Neural crest cell (in vitro differentiated cells): Measurements from ENCODE around the gene AMPD3. TPM values are rescaled to one million over a fixed set of nuclear protein-coding genes. Genes with fewer than 3 reads are reported as not detected.

ENCODE experiments used
- DNase-seq: peaks from one replicate; pipeline ENCODE4 v3.0.0; 2021; ENCODE audit warnings: low read depth, mixed read lengths, low spot score
- H3K27ac Mint-ChIP-seq: one replicate; pipeline ENCODE4 v1.8.0; 2021; ENCODE audit warnings: mild to moderate bottlenecking, mixed read lengths; ENCODE audit not compliant: unreplicated experiment
- H3K27me3 Mint-ChIP-seq: 2 replicates; pipeline ENCODE4 v1.8.0; 2021; ENCODE audit warnings: low read depth, mild to moderate bottlenecking, mixed read lengths
- H3K36me3 Mint-ChIP-seq: 2 replicates; pipeline ENCODE4 v1.8.0; 2021; ENCODE audit warnings: low read depth, mild to moderate bottlenecking, mixed read lengths
- H3K4me1 Mint-ChIP-seq: 2 replicates; pipeline ENCODE4 v1.8.0; 2021; ENCODE audit warnings: mixed read lengths
- H3K4me3 Mint-ChIP-seq: one replicate; pipeline ENCODE4 v1.8.0; 2021; ENCODE audit warnings: mild to moderate bottlenecking, mixed read lengths
- H3K9me3 Mint-ChIP-seq: 2 replicates; pipeline ENCODE4 v1.8.0; 2021; ENCODE audit warnings: mixed read lengths
- CTCF ChIP-seq: fragments of 200-600 bp; sonication (generic); conservative IDR thresholded peaks from 2 replicates; pipeline ENCODE4 v1.5.0; 2021; ENCODE audit warnings: antibody characterized with exemption, mild to moderate bottlenecking
- total RNA-seq: library from RNA; stranded (reverse); gene quantifications from 2 replicates; pipeline ENCODE4 v1.2.1, GENCODE V29; 2021

AMPD3 gene
- total RNA-seq, 1 donor from 2014 or later: 2.2 TPM

DNA sequence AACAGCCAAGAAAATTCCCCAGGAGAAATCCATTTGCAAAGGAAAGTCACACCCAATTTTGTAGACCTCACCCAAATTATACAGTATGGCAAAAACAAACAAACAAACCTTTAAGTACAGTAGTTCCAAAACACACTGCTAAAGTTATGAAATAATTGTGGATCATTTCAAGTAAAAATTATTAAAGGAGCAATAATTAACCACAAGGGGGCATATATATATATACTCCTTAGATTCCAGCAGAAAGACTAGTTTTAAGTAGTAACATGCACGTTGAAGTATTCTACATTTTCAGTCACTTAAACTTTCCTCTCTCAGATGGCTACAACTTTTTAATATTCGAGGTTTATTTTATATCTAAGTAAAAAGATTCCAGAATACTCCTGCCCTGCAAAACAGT lies 59.1 kb downstream of the AMPD3 start:
- no peak for DNase-seq
- no peaks in the 10 kb centered on the region for H3K27me3 Mint-ChIP-seq
- H3K4me1 Mint-ChIP-seq: peaks cover 28% of the 10 kb centered on the region
- H3K4me3 Mint-ChIP-seq: no peak overlapping the region
- H3K9me3 Mint-ChIP-seq: no peaks in the 10 kb centered on the region
- peaks cover 3% of the 10 kb centered on the region for H3K36me3 Mint-ChIP-seq
- peak; percentile 65 for TF ChIP-seq CTCF
- no peak overlapping the region for H3K27ac Mint-ChIP-seq

GRCh38 chr11:10514709-10515108 lies 59.6 kb downstream of the AMPD3 start:
- TF ChIP-seq CTCF: no peak
- peaks cover 3% of the 10 kb centered on the region for H3K36me3 Mint-ChIP-seq
- H3K27me3 Mint-ChIP-seq: no peaks in the 10 kb centered on the region
- H3K4me1 Mint-ChIP-seq: peaks cover 28% of the 10 kb centered on the region
- no peak overlapping the region for H3K27ac Mint-ChIP-seq
- no peak overlapping the region for H3K4me3 Mint-ChIP-seq
- DNase-seq: no peak
- H3K9me3 Mint-ChIP-seq: no peaks in the 10 kb centered on the region

DNA sequence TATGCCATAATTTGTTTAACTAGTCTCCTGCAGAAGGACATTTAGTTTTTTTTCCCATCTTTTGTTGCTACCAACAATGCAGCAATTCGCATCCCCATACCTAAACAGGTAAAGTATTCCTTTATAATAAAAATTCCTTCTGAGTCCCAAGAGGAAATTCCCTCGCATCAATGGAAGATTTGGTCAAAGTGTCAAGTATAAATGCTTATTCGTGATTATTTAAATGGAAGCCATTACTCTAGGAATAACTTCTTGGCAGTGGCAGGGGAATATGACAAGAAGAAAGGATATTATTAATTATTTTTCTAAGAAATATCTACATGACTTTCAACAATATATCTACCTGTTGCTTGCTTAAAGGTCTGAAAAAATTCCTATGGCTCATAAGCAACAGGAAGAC lies 60.4 kb downstream of the AMPD3 start:
- H3K4me3 Mint-ChIP-seq: no peak overlapping the region
- H3K27me3 Mint-ChIP-seq: no peaks in the 10 kb centered on the region
- no peak for TF ChIP-seq CTCF
- H3K27ac Mint-ChIP-seq: no peak overlapping the region
- no peaks in the 10 kb centered on the region for H3K9me3 Mint-ChIP-seq
- peaks cover 3% of the 10 kb centered on the region for H3K36me3 Mint-ChIP-seq
- H3K4me1 Mint-ChIP-seq: peaks cover 28% of the 10 kb centered on the region
- DNase-seq: no peak

DNA sequence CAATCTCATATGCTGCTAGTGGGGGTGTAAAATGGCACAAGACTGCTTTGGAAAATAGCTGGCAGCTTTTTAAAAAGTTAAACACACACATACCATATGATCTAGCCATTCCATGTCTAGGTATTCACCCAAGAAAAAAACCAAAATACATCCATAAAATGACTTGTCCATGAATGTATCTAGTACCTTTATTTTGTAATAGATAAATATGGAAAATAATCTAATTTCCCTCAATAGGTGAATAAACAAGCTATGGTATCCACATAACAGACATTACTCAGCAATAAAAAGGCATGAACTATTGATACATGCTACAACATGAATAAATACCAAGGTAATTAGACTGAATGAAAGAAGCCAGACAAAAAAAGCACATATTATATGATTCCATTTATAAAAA lies 63.1 kb downstream of the AMPD3 start:
- Mint-ChIP-seq H3K4me1 (peaks cover 21% of the 10 kb centered on the region), H3K4me3 (no peak overlapping the region), H3K36me3 (no peaks in the 10 kb centered on the region), H3K9me3 (no peaks in the 10 kb centered on the region), H3K27ac (no peak overlapping the region), H3K27me3 (no peaks in the 10 kb centered on the region)
- no peak for TF ChIP-seq CTCF
- no peak for DNase-seq

DNA sequence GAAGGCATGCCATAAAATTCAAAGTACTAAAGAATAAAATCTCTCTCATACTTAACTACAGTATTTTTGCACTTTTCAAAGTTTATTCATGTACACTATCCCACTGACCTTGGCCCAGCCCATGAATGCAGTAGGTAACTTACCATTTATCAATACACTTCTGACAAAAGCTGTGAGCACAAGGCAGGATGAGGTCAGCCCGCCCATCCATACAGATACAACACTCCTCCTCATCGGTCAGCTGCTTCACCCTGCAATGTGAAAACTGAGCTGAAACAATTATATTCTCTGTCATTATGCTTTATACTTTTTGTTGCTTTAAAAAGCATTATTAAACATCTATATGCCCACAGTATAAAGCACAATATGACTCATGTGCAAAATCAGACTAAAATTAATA lies 63.8 kb downstream of the AMPD3 start:
- no peak for TF ChIP-seq CTCF
- Mint-ChIP-seq H3K36me3 (no peaks in the 10 kb centered on the region), H3K4me3 (no peak overlapping the region), H3K9me3 (no peaks in the 10 kb centered on the region), H3K27ac (no peak overlapping the region), H3K4me1 (peaks cover 21% of the 10 kb centered on the region), H3K27me3 (no peaks in the 10 kb centered on the region)
- DNase-seq: no peak

GRCh38 chr11:10519630-10520029 lies 64.6 kb downstream of the AMPD3 start:
- TF ChIP-seq CTCF: no peak
- Mint-ChIP-seq H3K27me3 (no peaks in the 10 kb centered on the region), H3K27ac (no peak overlapping the region), H3K4me3 (no peak overlapping the region), H3K4me1 (peaks cover 20% of the 10 kb centered on the region), H3K36me3 (no peaks in the 10 kb centered on the region), H3K9me3 (no peaks in the 10 kb centered on the region)
- no peak for DNase-seq
